GM21619 (cell line): ENCODE measurements around the gene ME3.
"Not testable (repeated sequence)": the region's sequence is repeated elsewhere in the genome, so short reads cannot be mapped to it uniquely, and the experiment has no call there.

ENCODE experiments used
- ATAC-seq: cut with Tn5 transposase; IDR thresholded peaks from one replicate; pipeline ENCODE4 v1.9.1; 2021; ENCODE audit not compliant: unreplicated experiment

The ME3 gene

DNA sequence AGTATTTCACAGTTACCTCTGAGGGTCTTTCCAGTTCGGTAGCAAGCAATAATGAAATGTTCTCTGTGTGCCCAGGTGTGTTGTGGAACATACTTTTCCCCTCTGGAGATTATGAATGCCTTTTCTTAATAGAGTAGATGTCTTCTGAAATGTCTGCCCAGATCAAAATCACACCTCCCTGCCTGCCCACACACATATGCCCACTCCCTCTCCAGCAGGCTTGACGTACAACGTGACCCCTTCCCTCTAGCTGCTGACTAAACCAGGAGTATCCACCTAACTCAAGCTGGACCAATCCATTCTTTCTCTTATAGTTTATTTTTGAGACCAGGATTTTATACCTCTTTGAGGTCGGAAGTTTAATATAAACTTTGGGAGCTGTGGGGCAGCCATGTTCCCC lies 48.7 kb downstream of the ME3 start:
- no peak for ATAC-seq

DNA sequence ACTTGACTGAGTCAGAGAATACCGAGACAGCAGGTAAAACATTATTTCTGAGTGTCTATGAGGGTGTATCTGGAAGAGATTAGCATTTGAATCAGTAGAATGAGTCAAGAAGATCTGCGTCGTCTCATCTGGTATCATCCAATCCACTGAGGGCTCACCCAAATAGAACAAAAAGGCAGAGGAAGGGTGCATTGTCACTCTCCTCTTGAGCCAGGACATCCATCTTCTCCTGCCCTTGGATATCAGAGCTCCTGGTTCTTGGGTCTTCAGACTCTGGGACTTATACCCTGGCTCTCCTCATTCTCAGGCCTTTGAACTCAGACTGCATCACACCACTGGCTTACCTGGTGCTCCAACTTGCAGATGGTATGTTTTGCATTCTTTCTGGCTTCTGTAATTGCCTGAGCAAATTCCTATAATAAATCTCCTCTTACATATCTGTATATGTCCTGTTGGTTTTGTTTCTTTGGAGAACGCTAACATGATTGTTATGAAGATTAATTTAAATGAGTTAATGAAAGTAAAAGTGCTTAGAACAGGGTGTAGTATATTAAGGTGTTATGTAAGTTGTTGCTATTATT lies 49.3 kb downstream of the ME3 start:
- ATAC-seq: no peak

DNA sequence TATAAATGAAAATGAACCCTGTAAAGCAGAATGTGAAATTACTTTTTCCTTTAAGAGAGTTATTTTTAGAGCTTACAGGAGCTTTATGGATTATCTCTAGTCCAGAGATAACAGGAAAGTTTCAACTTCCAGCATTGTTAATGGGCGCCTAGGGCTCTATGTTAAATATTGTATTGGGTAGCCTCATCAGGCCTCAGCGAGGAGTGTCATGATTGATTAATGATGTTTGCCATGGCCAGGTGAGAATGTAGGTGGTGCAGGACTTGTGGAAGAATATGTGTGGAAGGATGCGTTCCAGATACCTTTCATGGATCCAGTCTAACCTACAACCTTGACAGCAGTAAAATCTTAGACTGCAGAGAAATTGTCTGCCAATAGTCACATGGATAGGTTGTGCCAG lies 50.6 kb downstream of the ME3 start:
- no peak for ATAC-seq

DNA sequence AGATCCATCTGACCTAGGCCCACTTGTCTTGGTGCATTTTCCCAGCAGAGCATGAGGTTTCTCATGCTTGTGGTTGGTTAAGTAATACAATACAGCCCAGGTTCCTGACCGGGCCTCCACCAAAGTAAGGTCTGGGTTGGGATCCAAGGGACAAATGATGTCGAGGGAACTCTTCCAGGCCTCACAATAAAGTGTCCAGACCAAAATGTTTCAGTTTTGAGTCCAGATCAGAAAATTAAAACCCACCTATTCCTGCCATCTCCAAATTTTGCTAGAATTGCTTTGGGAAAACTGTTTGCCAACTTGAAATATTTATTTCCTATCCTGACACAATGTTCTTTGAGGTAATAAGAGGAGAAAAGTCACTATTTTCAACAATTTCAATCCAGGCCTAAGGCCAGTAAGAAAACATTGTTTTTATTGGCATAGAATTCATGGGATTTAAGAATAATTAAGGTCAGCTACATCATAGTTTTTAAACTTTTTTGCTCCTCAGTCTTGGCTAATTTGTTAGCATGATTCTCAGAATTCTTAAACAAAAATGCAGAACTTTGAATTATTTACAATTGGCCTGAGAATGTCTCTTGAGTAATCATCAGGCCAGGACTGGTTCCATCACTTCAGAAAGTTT lies 51.4 kb downstream of the ME3 start:
- no peak for ATAC-seq

- ATAC-seq: not testable (repeated sequence)
Observed at GRCh38 chr11:86619428-86619827, 53.0 kb downstream of the ME3 start.

- ATAC-seq: no peak
Observed at GRCh38 chr11:86617502-86617901, 54.9 kb downstream of the ME3 start.

DNA sequence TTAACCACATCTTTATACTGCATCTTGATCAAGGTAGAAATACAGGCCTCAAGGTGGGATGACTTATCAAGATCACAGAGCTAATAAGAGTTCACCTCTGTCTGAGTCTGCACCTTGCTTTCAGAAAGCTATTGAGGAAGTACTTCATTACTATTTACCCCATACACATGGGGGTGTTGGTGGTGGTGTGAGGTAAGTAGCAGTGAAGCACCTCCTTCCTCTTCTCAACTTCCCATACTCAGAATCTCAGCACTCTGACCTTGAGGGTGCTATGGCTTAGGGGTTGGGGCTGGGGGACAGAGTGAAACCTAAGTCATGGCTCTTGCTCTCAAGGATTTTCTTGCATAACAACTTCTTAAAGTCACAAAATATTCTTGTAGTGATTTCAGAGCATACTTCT lies 56.9 kb downstream of the ME3 start:
- ATAC-seq: no peak

- ATAC-seq: no peak
Observed at GRCh38 chr11:86610559-86611341, 61.7 kb downstream of the ME3 start.

DNA sequence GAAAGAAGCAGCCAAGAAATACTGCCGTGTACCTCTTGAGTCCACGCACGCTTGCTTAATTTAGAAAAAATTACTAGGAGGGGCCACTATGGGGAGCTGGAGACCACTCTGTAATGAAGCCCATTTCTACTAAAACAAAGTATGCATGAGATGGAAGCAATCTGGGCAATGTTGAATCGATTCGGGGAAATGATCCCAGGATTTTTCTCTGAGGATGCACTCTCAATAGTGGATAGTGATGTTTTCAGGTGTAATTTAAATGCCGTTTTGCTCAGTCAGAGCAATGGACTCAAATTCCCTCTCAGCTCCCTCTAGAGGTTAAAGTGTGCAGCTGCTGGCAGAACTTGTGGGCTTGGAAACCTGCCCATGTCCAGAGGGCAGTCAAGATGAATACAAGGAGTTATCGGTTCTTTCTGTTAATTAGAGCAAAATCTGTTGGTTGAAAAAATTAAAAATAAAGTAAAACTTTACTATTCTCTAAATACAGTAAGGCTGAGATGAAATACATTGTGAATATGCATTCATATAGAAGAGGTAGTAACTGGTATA lies 64.1 kb downstream of the ME3 start:
- peak; percentile 92 for ATAC-seq

DNA sequence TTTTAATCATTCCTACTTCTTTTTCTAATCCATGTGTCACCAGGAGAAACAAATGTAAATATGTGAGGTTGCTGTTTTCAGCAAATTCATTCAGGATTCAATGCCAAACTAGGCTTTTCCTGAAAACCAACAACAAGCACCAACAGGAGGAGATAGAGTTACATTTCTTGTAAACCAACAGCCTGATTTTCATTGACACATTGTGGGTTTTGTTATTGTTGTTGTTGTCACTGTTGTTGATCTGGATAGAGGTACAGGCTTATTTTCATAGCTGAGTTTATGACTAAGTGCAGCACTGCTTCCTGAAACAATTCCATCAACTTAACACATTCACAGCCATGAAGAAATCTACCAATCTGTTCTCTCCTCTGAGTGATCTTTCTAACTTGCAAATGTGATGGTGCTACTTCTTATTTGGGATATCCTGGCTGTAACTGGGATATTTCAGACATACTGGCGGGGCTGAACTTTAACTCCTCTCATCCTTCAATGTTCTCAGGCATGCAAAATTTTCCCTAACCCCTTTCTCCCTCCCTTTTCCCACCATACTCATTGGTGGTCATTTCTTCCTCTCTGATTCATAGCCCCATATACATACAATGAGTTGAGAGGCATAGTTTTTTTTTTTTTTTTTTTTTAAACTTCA lies 65.5 kb downstream of the ME3 start:
- ATAC-seq: no peak

- no peak for ATAC-seq
Observed at GRCh38 chr11:86606270-86606835, 66.1 kb downstream of the ME3 start.

- no peak for ATAC-seq
Observed at GRCh38 chr11:86596861-86597586, 75.4 kb downstream of the ME3 start.

- ATAC-seq: no peak
Observed at GRCh38 chr11:86595955-86596354, 76.5 kb downstream of the ME3 start.

DNA sequence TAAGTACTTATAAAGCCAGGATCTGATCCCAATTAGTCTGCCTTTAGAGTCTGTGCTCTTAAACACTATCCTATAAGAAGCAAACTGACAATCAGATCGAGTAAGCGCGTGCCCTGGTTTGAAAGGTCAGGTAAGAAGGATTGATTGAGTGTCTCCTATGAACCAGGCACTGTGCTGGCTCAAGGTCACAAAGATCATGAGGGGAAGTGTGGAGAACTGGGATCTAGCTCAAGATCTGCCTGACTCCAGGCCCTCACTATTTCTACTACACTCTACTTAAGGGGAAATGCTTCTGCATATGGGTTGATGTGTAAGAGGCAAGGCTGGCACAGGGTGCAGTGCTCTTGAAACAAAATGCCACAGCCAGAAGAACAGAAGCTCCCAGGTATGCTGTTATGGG lies 77.0 kb downstream of the ME3 start:
- ATAC-seq: no peak

DNA sequence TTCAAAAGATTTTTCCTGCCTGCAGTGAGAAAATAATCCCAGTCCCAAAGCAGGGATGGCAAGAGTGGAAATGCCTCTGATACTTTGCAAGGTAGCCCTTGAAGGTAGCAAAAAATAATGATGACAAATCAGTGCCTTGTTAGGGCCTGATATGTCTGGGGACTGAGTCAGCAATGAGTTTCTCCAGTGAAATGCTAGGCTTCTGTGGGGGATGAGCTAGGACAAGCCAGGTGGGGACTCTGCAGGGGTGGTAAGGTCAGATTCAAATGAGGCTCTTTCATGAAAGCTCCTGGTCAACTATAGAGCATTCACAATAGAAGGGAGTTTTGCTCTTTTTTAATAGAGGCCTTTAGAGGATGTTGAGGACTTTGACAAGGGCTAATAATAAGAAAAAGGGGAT lies 77.7 kb downstream of the ME3 start:
- no peak for ATAC-seq

- ATAC-seq: no peak
Observed at GRCh38 chr11:86593833-86594232, 78.6 kb downstream of the ME3 start.

- peak; percentile 91 for ATAC-seq
Observed at GRCh38 chr11:86592659-86593451, 79.6 kb downstream of the ME3 start.

GRCh38 chr11:86592047-86592591 lies 80.3 kb downstream of the ME3 start:
- ATAC-seq: no peak

- no peak for ATAC-seq
Observed at GRCh38 chr11:86591631-86592030, 80.8 kb downstream of the ME3 start.
